ENCODE measurements around the gene ANKRD13C.
"Not testable (repeated sequence)": the region's sequence is repeated elsewhere in the genome, so short reads cannot be mapped to it uniquely, and the experiment has no call there.

The ANKRD13C gene

GRCh38 chr1:70360321-70360720 is 5.8 kb upstream of the ANKRD13C start:
- no peak for DNase-seq (ENCODE audit: low read depth, low spot score)

GRCh38 chr1:70358921-70359564 is 4.5 kb upstream of the ANKRD13C start:
- no peak for DNase-seq (ENCODE audit: low read depth, low spot score)

GRCh38 chr1:70355920-70356319 is 1.4 kb upstream of the ANKRD13C start:
- DNase-seq (ENCODE audit: low read depth, low spot score): no peak

GRCh38 chr1:70355111-70355407 is 537 bp upstream of the ANKRD13C start:
- no peak for DNase-seq (ENCODE audit: low read depth, low spot score)

- no peak for DNase-seq (ENCODE audit: low read depth, low spot score)
Observed at GRCh38 chr1:70353601-70354331, 756 bp downstream of the ANKRD13C start.

- DNase-seq (ENCODE audit: low read depth, low spot score): no peak
Observed at GRCh38 chr1:70353044-70353443, 1.5 kb downstream of the ANKRD13C start.

- not testable (repeated sequence) for DNase-seq (ENCODE audit: low read depth, low spot score)
Observed at GRCh38 chr1:70349799-70350198, 4.7 kb downstream of the ANKRD13C start.

GRCh38 chr1:70348399-70349165 is 5.9 kb downstream of the ANKRD13C start:
- no peak for DNase-seq (ENCODE audit: low read depth, low spot score)

- DNase-seq (ENCODE audit: low read depth, low spot score): not testable (repeated sequence)
Observed at GRCh38 chr1:70339644-70340043, 14.9 kb downstream of the ANKRD13C start.

GRCh38 chr1:70336050-70336449 is 18.5 kb downstream of the ANKRD13C start:
- DNase-seq (ENCODE audit: low read depth, low spot score): no peak

GRCh38 chr1:70334436-70334835 is 20.1 kb downstream of the ANKRD13C start:
- DNase-seq (ENCODE audit: low read depth, low spot score): no peak

GRCh38 chr1:70333245-70333644 is 21.3 kb downstream of the ANKRD13C start:
- no peak for DNase-seq (ENCODE audit: low read depth, low spot score)

GRCh38 chr1:70331962-70332361 is 22.6 kb downstream of the ANKRD13C start:
- DNase-seq (ENCODE audit: low read depth, low spot score): no peak

- DNase-seq (ENCODE audit: low read depth, low spot score): no peak
Observed at GRCh38 chr1:70327306-70328076, 27.0 kb downstream of the ANKRD13C start.

GRCh38 chr1:70324683-70325082 is 29.8 kb downstream of the ANKRD13C start:
- no peak for DNase-seq (ENCODE audit: low read depth, low spot score)

- DNase-seq (ENCODE audit: low read depth, low spot score): no peak
Observed at GRCh38 chr1:70319750-70320149, 34.8 kb downstream of the ANKRD13C start.

- no peak for DNase-seq (ENCODE audit: low read depth, low spot score)
Observed at GRCh38 chr1:70318191-70318590, 36.3 kb downstream of the ANKRD13C start.

GRCh38 chr1:70317087-70317486 is 37.4 kb downstream of the ANKRD13C start:
- DNase-seq (ENCODE audit: low read depth, low spot score): no peak

- no peak for DNase-seq (ENCODE audit: low read depth, low spot score)
Observed at GRCh38 chr1:70315782-70316181, 38.7 kb downstream of the ANKRD13C start.

- no peak for DNase-seq (ENCODE audit: low read depth, low spot score)
Observed at GRCh38 chr1:70314706-70315304, 39.7 kb downstream of the ANKRD13C start.

GRCh38 chr1:70311369-70311768 is 43.2 kb downstream of the ANKRD13C start:
- DNase-seq (ENCODE audit: low read depth, low spot score): no peak

GRCh38 chr1:70299472-70299871 is 55.0 kb downstream of the ANKRD13C start:
- no peak for DNase-seq (ENCODE audit: low read depth, low spot score)
